Upper lobe of left lung (tissue), 6 donors: ENCODE data around the gene PDYN. TPM values are rescaled to one million over a fixed set of nuclear protein-coding genes. Genes with fewer than 3 reads are reported as not detected.

ENCODE experiments used
- ATAC-seq, 2 donors: fragments of 200-7000 bp; cut with Tn5 transposase; one replicate each; pipeline ENCODE4 v1.9.1; 2022; ENCODE audit warnings: mild to moderate bottlenecking in 2 of 2, moderate library complexity in 2 of 2; ENCODE audit not compliant: low FRiP score in 2 of 2
- DNase-seq, 2 donors: peaks; one replicate each; pipeline ENCODE4 v3.0.0-alpha.2; 2019 to 2020
- H3K27ac ChIP-seq, 4 donors: fragments of 200-600 bp; sonication (generic); one replicate each; pipeline ENCODE4 v1.5.1; 2016 to 2019
- H3K27me3 ChIP-seq, 4 donors: fragments of 200-600 bp; sonication (generic); one replicate each; pipeline ENCODE4 v1.5.1; 2017 to 2019
- H3K36me3 ChIP-seq, 4 donors: fragments of 200-600 bp; sonication (generic); one replicate each; pipeline ENCODE4 v1.5.1; 2016 to 2019
- H3K4me1 ChIP-seq, 4 donors: fragments of 200-600 bp; sonication (generic); one replicate each; pipeline ENCODE4 v1.5.1; 2018 to 2019
- H3K4me3 ChIP-seq, 4 donors: fragments of 200-600 bp; sonication (generic); one replicate each; pipeline ENCODE4 v1.5.1; 2017 to 2019; ENCODE audit warnings: mild to moderate bottlenecking in 2 of 4, moderate library complexity in 1 of 4
- H3K9me3 ChIP-seq, 4 donors: fragments of 200-600 bp; sonication (generic); one replicate each; pipeline ENCODE4 v1.5.1; 2018 to 2019
- EP300 ChIP-seq, 4 donors: sonication (generic); formaldehyde crosslinking; IDR thresholded peaks; one replicate each; pipeline ENCODE4 v1.5.1; 2017; ENCODE audit warnings: antibody characterized with exemption in 4 of 4, control low read depth in 2 of 4
- POLR2A ChIP-seq, 4 donors: fragments of 450-650 bp; IDR thresholded peaks; one replicate each; pipeline ENCODE4 v1.5.1; 2016 to 2017; ENCODE audit warnings: antibody characterized with exemption in 4 of 4, mild to moderate bottlenecking in 2 of 4
- POLR2AphosphoS5 ChIP-seq, 2 donors: sonication (generic); formaldehyde crosslinking; IDR thresholded peaks; one replicate each; pipeline ENCODE4 v1.5.1; 2017; ENCODE audit warnings: antibody characterized with exemption in 2 of 2
- WGBS, 2 donors: methylation state at CpG; one replicate each; pipeline ENCODE4 v1.1.5; 2017 to 2018; 5-methylcytosine and 5-hydroxymethylcytosine counted together
- total RNA-seq, 6 donors: library from RNA; depleted of rRNA in 4 of 6; stranded (reverse); fragments of >200 nt in 4 of 6; gene quantifications; one replicate each; pipeline versions ENCODE4 v1.1.0 to v1.2.1, GENCODE V29; 2016 to 2021
- TF ChIP-seq, protein P1 (sequence below), 6 experiments: fragments of 450-650 bp in 4 of 6; fragments of 200-600 bp in 2 of 6; sonication (generic) in 2 of 6; IDR thresholded peaks; one replicate each; pipeline ENCODE4 v1.5.1; 2016 to 2019; ENCODE audit warnings: antibody characterized with exemption in 6 of 6
- donor health status: DM: no; HTN: no; CAD: no; lungs with moderate emphysema.
- donor health status: DM: no; HTN: yes; CAD: no; lungs with severe emphysema.

Gene PDYN
- total RNA-seq, 6 donors from 2014 or later, result not detected

DNA sequence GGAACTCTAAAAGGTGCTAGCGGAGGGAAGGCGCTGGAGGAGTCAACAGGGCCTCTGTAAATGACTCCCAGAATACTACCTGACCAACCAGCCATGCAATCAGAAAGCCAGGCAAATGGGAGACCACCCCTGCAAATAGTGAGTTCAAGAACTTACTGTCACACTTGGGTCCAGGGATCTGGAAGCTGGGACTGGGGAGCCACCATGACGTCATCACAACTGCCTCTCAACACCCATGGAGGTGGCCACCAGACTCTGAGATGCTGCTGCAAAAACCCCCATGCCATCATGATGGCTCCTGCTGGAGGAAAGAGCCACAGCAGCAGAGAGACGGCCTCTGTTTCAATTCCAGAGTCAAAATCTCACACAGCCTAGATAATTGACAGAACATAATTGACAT, 8.5 kb upstream of the PDYN start:
- H3K27me3 ChIP-seq, result peaks cover 0 to 9% (median 0%) of the 10 kb centered on the region in 4 donors
- no peak for DNase-seq
- H3K9me3 ChIP-seq, result no peaks in the 10 kb centered on the region
- no peak overlapping the region for H3K27ac ChIP-seq
- no peak for ATAC-seq
- no peaks in the 10 kb centered on the region for H3K36me3 ChIP-seq
- 83 to 84% methylated on average over 3 to 4 of the region's 4 CpGs for WGBS, 2 donors
- no peaks in the 10 kb centered on the region for H3K4me1 ChIP-seq
- no peak overlapping the region for H3K4me3 ChIP-seq
- TF ChIP-seq EP300 (IDR thresholded peaks at IDR 0.05) (no peak), POLR2AphosphoS5 (IDR thresholded peaks at IDR 0.05) (no peak), POLR2A (IDR thresholded peaks at IDR 0.05) (no peak)
- TF ChIP-seq, protein P1, sequence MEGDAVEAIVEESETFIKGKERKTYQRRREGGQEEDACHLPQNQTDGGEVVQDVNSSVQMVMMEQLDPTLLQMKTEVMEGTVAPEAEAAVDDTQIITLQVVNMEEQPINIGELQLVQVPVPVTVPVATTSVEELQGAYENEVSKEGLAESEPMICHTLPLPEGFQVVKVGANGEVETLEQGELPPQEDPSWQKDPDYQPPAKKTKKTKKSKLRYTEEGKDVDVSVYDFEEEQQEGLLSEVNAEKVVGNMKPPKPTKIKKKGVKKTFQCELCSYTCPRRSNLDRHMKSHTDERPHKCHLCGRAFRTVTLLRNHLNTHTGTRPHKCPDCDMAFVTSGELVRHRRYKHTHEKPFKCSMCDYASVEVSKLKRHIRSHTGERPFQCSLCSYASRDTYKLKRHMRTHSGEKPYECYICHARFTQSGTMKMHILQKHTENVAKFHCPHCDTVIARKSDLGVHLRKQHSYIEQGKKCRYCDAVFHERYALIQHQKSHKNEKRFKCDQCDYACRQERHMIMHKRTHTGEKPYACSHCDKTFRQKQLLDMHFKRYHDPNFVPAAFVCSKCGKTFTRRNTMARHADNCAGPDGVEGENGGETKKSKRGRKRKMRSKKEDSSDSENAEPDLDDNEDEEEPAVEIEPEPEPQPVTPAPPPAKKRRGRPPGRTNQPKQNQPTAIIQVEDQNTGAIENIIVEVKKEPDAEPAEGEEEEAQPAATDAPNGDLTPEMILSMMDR (IDR thresholded peaks at IDR 0.05), result no peak

DNA sequence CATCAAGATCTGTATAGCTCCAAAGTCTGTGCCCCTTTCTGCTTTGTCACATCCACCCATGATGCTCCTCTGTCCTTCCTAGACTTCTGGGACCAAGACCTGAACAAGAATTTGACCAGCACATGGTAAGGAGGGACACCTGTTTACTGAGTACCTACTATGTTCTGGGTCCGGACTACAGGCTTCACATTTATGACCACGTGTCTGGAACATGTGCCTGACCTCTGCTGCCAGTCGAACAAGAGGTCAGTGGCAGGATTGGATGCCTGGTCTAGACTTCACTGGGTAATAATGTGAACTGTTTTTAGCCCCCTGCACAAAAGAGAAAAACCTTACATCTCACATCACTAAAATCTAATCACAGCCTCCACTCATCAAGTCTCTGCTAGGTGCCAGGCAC, 7.3 kb upstream of the PDYN start:
- WGBS, 2 donors, result 72 to 77% methylated on average over 3 of the region's 3 CpGs
- TF ChIP-seq POLR2A (IDR thresholded peaks at IDR 0.05) (no peak), POLR2AphosphoS5 (IDR thresholded peaks at IDR 0.05) (no peak), EP300 (IDR thresholded peaks at IDR 0.05) (no peak)
- TF ChIP-seq, protein P1 (IDR thresholded peaks at IDR 0.05), result no peak
- H3K27me3 ChIP-seq, result peaks cover 0 to 4% (median 0%) of the 10 kb centered on the region in 4 donors

DNA sequence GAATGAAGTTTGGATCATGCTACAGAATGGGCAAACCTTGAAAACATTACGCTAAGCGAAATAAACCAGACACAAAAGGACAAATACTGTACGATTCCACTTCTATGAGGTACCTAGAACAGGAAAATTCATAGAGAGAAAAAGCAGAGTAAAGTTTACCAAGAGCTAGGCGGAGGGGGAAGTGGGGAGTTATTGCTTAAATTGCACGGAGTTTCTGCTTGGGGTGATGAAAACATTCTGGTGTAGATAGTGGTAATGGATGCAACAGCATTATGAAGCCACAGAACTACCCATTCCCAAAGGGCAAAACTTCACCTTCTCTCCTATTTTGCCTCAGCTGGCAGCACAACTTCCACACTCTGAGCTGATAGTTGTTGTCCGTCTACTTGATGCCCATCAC, 6.4 kb upstream of the PDYN start:
- 63 to 68% methylated on average over 6 of the region's 6 CpGs for WGBS, 2 donors
- Histone ChIP-seq H3K9me3 (no peaks in the 10 kb centered on the region), H3K4me1 (no peaks in the 10 kb centered on the region), H3K36me3 (no peaks in the 10 kb centered on the region), H3K4me3 (no peak overlapping the region), H3K27me3 (peaks cover 0 to 4% (median 0%) of the 10 kb centered on the region in 4 donors), H3K27ac (no peak overlapping the region)
- no peak for ATAC-seq
- TF ChIP-seq POLR2A (IDR thresholded peaks at IDR 0.05) (no peak), POLR2AphosphoS5 (IDR thresholded peaks at IDR 0.05) (no peak), EP300 (IDR thresholded peaks at IDR 0.05) (no peak)
- no peak for DNase-seq

More for the DNA sequence above, 7.3 kb upstream of the PDYN start:
- ATAC-seq (no peak), DNase-seq (no peak)
- no peak overlapping the region for H3K27ac ChIP-seq
- H3K36me3 ChIP-seq, result no peaks in the 10 kb centered on the region
- no peak overlapping the region for H3K4me3 ChIP-seq
- no peaks in the 10 kb centered on the region for H3K4me1 ChIP-seq
- H3K9me3 ChIP-seq, result no peaks in the 10 kb centered on the region

DNA sequence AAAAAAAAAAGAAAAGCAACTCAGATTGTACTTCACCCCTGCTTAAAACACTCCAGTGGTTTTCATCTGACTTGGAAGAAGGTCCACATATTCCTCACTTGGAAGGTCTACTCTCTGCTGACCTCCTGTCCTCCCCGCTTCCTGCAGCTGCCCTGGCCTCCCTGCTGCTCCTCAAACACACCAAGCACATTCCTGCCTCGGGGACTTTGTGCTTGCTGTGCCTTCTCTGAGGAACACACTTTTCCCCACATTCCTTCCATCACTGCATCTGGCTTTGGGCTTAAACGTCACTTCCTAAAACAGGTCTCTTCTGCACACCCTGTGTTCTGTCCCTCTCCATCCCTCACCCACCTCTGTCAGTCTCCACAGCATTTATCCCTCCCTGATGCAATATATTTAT, 4.9 kb upstream of the PDYN start:
- ATAC-seq (no peak), DNase-seq (no peak)
- Histone ChIP-seq H3K36me3 (no peaks in the 10 kb centered on the region), H3K4me1 (no peaks in the 10 kb centered on the region), H3K4me3 (no peak overlapping the region), H3K27me3 (peaks cover 0 to 6% (median 2%) of the 10 kb centered on the region in 4 donors), H3K9me3 (no peaks in the 10 kb centered on the region), H3K27ac (no peak overlapping the region)
- TF ChIP-seq, protein P1 (IDR thresholded peaks at IDR 0.05), result no peak
- no peak for TF ChIP-seq EP300 (IDR thresholded peaks at IDR 0.05)
- TF ChIP-seq POLR2A (IDR thresholded peaks at IDR 0.05), result no peak
- no peak for TF ChIP-seq POLR2AphosphoS5 (IDR thresholded peaks at IDR 0.05)
- 45 to 49% methylated on average over 3 of the region's 3 CpGs for WGBS, 2 donors

DNA sequence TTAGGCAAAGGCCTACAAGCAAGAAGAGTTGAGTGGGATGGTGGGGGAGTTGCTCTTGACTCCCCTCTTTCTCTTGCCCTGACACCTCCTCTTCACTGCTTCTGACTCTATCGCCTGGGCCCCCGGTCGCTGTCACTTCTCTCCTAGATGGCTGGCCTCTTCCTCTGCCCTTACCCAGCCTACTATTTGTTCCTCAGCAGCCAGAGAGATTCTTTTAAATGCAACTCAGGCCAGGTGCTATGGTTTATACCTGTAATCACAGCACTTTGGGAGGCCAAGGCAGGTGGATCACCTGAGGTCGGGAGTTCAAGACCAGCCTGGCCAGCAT, 4.3 kb upstream of the PDYN start:
- Histone ChIP-seq H3K4me3 (no peak overlapping the region), H3K27ac (no peak overlapping the region), H3K27me3 (peaks cover 0 to 6% (median 3%) of the 10 kb centered on the region in 4 donors), H3K4me1 (no peaks in the 10 kb centered on the region), H3K9me3 (no peaks in the 10 kb centered on the region), H3K36me3 (no peaks in the 10 kb centered on the region)
- TF ChIP-seq POLR2AphosphoS5 (IDR thresholded peaks at IDR 0.05) (no peak), POLR2A (IDR thresholded peaks at IDR 0.05) (no peak), EP300 (IDR thresholded peaks at IDR 0.05) (no peak)
- TF ChIP-seq, protein P1 (IDR thresholded peaks at IDR 0.05), result no peak
- ATAC-seq (no peak), DNase-seq (no peak)
- WGBS, 2 donors, result 78 to 79% methylated on average over 4 of the region's 4 CpGs
